Caco-2 (cell line): ENCODE results near the gene DDI1. TPM values are rescaled to one million over a fixed set of nuclear protein-coding genes. Genes with fewer than 3 reads are reported as not detected.

ENCODE experiments used
- Bru-seq: library from RNA; stranded (reverse); fragments of 400-500 nt; gene quantifications from one replicate; lab custom pipeline; 2021; lab: Mats Ljungman, UMichigan
- BruChase-seq, 2 experiments: library from RNA; stranded (reverse); fragments of 400-500 nt; gene quantifications; one replicate each; lab custom pipeline; 2021; lab: Mats Ljungman, UMichigan
- BruUV-seq: library from RNA; stranded (reverse); fragments of 400-500 nt; replicated peaks from 2 replicates; lab custom pipeline; 2021; lab: Mats Ljungman, UMichigan
- CTCF ChIA-PET: fragments of 300-600 bp; sonication (Branson Sonifier 250); formaldehyde crosslinking; loops from one replicate; lab custom pipeline; 2022; ENCODE audit warnings: antibody characterized with exemption; lab: Charles Lee
- POLR2A ChIA-PET: fragments of 300-600 bp; sonication (Branson Sonifier 250); formaldehyde crosslinking; loops from one replicate; lab custom pipeline; 2022; ENCODE audit warnings: antibody characterized with exemption; lab: Charles Lee
- DNase-seq, 2 experiments: peaks; one replicate each; pipeline versions ENCODE4 v3.0.0 to v3.0.0-alpha.2; 2020 to 2022
- H3K27me3 ChIP-seq: replicated peaks from 2 replicates; pipeline ENCODE4 v1.6.0; 2011; ENCODE audit warnings: low read length; ENCODE audit not compliant: control insufficient read depth, insufficient read depth
- H3K36me3 ChIP-seq: 2 replicates; pipeline ENCODE4 v1.5.1; 2011; ENCODE audit warnings: low read length; ENCODE audit not compliant: control insufficient read depth, insufficient read depth
- H3K4me1 ChIP-seq: fragments of 250-450 bp; sonication (Bioruptor Pico); 2 replicates; pipeline ENCODE4 v1.5.1; 2020; ENCODE audit warnings: mild to moderate bottlenecking
- H3K4me3 ChIP-seq: 2 replicates; pipeline ENCODE4 v1.5.1; 2011; ENCODE audit warnings: low read depth, mild to moderate bottlenecking, control low read depth, low read length
- H3K9me3 ChIP-seq: fragments of 250-450 bp; sonication (Bioruptor Pico); 2 replicates; pipeline ENCODE4 v1.5.1; 2020; ENCODE audit warnings: mild to moderate bottlenecking, moderate library complexity
- H3K27ac Mint-ChIP-seq: one replicate; pipeline ENCODE4 v1.8.0; 2022; ENCODE audit warnings: mixed read lengths; ENCODE audit not compliant: unreplicated experiment
- H3K27me3 Mint-ChIP-seq: one replicate; pipeline ENCODE4 v1.8.0; 2022; ENCODE audit warnings: mixed read lengths; ENCODE audit not compliant: insufficient read depth, unreplicated experiment
- H3K36me3 Mint-ChIP-seq: one replicate; pipeline ENCODE4 v1.8.0; 2022; ENCODE audit warnings: mild to moderate bottlenecking, mixed read lengths; ENCODE audit not compliant: insufficient read depth, unreplicated experiment
- H3K4me1 Mint-ChIP-seq: one replicate; pipeline ENCODE4 v1.8.0; 2022; ENCODE audit warnings: low read depth, mixed read lengths; ENCODE audit not compliant: unreplicated experiment
- H3K4me3 Mint-ChIP-seq: one replicate; pipeline ENCODE4 v1.8.0; 2022; ENCODE audit warnings: mild to moderate bottlenecking, moderate library complexity, mixed read lengths; ENCODE audit not compliant: unreplicated experiment
- H3K9me3 Mint-ChIP-seq: one replicate; pipeline ENCODE4 v1.8.0; 2022; ENCODE audit warnings: mixed read lengths; ENCODE audit not compliant: unreplicated experiment
- intact Hi-C: fragments of 100-400 bp; cut with micrococcal nuclease; formaldehyde crosslinking; loops from one replicate; pipeline ENCODE4 v1.10.0; 2022; ENCODE audit not compliant: unreplicated experiment
- long read RNA-seq: library from polyadenylated mRNA; stranded (forward); transcript quantifications from one replicate; pipeline ENCODE4 v2.0.0, GENCODE V29; 2022
- total RNA-seq: library from RNA; stranded (reverse); gene quantifications from 2 replicates; pipeline ENCODE4 v1.2.3, GENCODE V29; 2022
- TF ChIP-seq, protein P1 (sequence below), 2 experiments: fragments of 200-600 bp in 1 of 2; IDR thresholded peaks; 1 replicate in 1 of 2; 2 replicates in 1 of 2; pipeline versions ENCODE4 v1.5.1 to v1.8.0; 2011 to 2022; ENCODE audit warnings: antibody characterized with exemption in 1 of 2, control low read depth in 1 of 2, inconsistent platforms in 1 of 2, low read depth in 1 of 2, low read length in 1 of 2, mild to moderate bottlenecking in 1 of 2, moderate library complexity in 1 of 2; ENCODE audit not compliant: insufficient read depth in 1 of 2, severe bottlenecking in 1 of 2, unreplicated experiment in 1 of 2

The DDI1 gene
- total RNA-seq, result not detected in 2 replicates
- Bru-seq, nascent RNA, result not detected
- BruChase-seq, experiment 1, labeled RNA remaining after a 2-hour chase, result not detected
- not detected for BruChase-seq, experiment 2, labeled RNA remaining after a 6-hour chase
- long read RNA-seq, result 0 reads

DNA sequence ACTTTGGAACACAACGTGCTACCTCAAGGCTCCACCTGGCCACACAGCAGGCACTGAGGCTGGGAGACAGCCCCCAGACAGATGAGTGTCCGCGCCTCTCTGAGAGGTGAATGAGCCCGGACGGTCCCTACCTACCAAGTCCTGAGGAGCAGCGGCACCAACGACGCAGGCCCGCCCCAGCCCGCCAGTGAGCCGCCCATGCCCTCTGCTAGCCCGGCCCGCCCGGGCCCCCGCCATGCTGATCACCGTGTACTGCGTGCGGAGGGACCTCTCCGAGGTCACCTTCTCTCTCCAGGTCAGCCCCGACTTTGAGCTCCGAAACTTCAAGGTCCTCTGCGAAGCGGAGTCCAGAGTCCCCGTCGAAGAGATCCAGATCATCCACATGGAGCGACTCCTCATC is at the start of gene DDI1:
Gene DDI1, plus strand, starts transcription at position 53 of the 400 bp plus-strand sequence. Its CDS starts 183 bp downstream, at position 236.
- Histone ChIP-seq H3K36me3 (no peaks in the 10 kb centered on the region), H3K27me3 (no peaks in the 10 kb centered on the region), H3K9me3 (no peaks in the 10 kb centered on the region), H3K4me3 (no peak within 1 kb of the TSS), H3K4me1 (peaks cover 6% of the 10 kb centered on the region; the same call in 1 of the 2 replicates)
- Mint-ChIP-seq H3K4me3 (no peak within 1 kb of the TSS), H3K36me3 (no peaks in the 10 kb centered on the region), H3K9me3 (no peaks in the 10 kb centered on the region), H3K27me3 (no peaks in the 10 kb centered on the region), H3K4me1 (no peaks in the 10 kb centered on the region), H3K27ac (no peak within 1 kb of the TSS)
- DNase-seq, result no peak
- POLR2A ChIA-PET, result no interaction called here
- TF ChIP-seq, protein P1, sequence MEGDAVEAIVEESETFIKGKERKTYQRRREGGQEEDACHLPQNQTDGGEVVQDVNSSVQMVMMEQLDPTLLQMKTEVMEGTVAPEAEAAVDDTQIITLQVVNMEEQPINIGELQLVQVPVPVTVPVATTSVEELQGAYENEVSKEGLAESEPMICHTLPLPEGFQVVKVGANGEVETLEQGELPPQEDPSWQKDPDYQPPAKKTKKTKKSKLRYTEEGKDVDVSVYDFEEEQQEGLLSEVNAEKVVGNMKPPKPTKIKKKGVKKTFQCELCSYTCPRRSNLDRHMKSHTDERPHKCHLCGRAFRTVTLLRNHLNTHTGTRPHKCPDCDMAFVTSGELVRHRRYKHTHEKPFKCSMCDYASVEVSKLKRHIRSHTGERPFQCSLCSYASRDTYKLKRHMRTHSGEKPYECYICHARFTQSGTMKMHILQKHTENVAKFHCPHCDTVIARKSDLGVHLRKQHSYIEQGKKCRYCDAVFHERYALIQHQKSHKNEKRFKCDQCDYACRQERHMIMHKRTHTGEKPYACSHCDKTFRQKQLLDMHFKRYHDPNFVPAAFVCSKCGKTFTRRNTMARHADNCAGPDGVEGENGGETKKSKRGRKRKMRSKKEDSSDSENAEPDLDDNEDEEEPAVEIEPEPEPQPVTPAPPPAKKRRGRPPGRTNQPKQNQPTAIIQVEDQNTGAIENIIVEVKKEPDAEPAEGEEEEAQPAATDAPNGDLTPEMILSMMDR (IDR thresholded peaks at IDR 0.05; ENCODE audit: insufficient read depth in 1 of 2, low read depth in 1 of 2, low read length in 1 of 2, severe bottlenecking in 1 of 2, unreplicated experiment in 1 of 2), result no peak
- intact Hi-C loops, result no loop called here
- CTCF ChIA-PET, result no interaction called here
- BruUV-seq, result no TSS peak

DNA sequence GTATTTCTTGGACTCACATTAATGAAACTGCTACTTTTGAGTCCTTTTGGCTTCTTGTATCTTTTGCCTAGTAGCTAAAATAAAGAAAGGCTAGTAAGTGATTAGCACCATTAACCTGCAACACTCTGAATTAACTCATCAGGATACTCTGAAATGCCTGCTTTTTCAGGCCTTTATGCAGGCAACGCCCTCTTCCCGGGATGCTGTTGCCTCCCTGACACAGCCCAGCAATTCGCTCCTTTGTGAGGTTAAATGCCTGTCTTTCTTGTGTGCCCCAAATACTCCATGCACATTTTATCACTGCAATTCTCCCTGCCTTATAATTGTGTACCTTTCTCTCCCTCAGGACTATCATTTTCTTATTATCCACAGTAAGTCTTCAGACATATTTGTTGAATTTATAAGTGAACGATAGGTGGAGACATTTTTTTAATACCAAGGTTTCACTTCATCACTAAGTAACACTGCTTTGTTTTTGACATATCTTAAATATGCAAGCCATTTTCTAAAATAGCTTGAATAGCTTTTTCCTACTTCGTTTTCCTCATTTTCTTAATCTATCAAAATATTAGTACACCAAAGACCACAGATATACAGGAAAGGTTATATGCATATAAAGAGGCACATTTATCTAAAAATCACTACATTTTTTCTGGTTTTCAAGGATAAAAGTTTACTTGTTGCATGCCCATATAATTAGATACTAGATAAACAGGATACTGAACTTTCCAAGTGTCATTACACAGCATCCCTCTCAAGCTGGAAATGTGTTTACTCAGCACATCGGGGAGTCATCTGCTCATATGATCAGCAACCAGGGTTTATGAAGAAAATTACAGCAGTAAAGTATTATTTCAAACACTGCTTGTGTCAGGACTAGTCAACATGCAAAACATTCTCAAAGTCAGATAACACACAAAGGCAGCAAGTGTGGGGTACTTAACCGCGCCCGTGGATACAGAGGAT is 48.5 kb upstream of the DDI1 start:
- Mint-ChIP-seq H3K4me1 (no peaks in the 10 kb centered on the region), H3K27ac (no peak overlapping the region), H3K27me3 (peaks cover 4% of the 10 kb centered on the region), H3K4me3 (no peak overlapping the region), H3K9me3 (peaks cover 9% of the 10 kb centered on the region), H3K36me3 (no peaks in the 10 kb centered on the region)
- intact Hi-C loops, result no loop called here
- ChIA-PET CTCF (no interaction called here), POLR2A (no interaction called here)
- peaks cover 8% of the 10 kb centered on the region for H3K9me3 ChIP-seq
- TF ChIP-seq, protein P1 (IDR thresholded peaks at IDR 0.05; ENCODE audit: insufficient read depth in 1 of 2, low read depth in 1 of 2, low read length in 1 of 2, severe bottlenecking in 1 of 2, unreplicated experiment in 1 of 2), result no peak
- no peak overlapping the region for H3K4me3 ChIP-seq
- DNase-seq, result no peak
- H3K36me3 ChIP-seq, result no peaks in the 10 kb centered on the region
- no TSS peak for BruUV-seq
- H3K4me1 ChIP-seq, result no peaks in the 10 kb centered on the region
- no peaks in the 10 kb centered on the region for H3K27me3 ChIP-seq

DNA sequence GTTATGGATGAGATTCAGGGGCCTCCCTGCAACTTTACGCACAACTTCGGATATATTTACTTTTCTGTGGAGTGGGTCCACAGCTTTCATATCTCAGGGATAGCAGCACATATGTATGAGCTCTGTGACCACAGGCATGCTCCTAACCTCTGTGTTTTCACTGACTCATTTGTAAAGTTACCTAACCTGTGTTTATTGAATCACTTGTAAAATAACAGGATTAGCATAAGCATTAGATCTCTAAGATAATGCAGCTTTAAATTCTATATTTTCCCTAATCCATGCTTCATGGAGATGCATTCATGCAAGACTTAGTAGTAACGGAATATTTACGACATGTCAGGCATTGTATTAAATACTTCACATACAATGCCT is 47.9 kb upstream of the DDI1 start:
- ChIA-PET POLR2A (no interaction called here), CTCF (no interaction called here)
- H3K27me3 Mint-ChIP-seq, result peaks cover 4% of the 10 kb centered on the region
- Histone ChIP-seq H3K36me3 (no peaks in the 10 kb centered on the region), H3K4me1 (no peaks in the 10 kb centered on the region), H3K4me3 (no peak overlapping the region), H3K27me3 (no peaks in the 10 kb centered on the region), H3K9me3 (peaks cover 8% of the 10 kb centered on the region)
- no TSS peak for BruUV-seq
- intact Hi-C loops, result no loop called here
- H3K9me3 Mint-ChIP-seq, result peaks cover 9% of the 10 kb centered on the region
- TF ChIP-seq, protein P1 (IDR thresholded peaks at IDR 0.05; ENCODE audit: insufficient read depth in 1 of 2, low read depth in 1 of 2, low read length in 1 of 2, severe bottlenecking in 1 of 2, unreplicated experiment in 1 of 2), result no peak
- no peaks in the 10 kb centered on the region for H3K4me1 Mint-ChIP-seq
- DNase-seq, result no peak
- no peak overlapping the region for H3K4me3 Mint-ChIP-seq
- no peak overlapping the region for H3K27ac Mint-ChIP-seq
- no peaks in the 10 kb centered on the region for H3K36me3 Mint-ChIP-seq
